Activated gamma-delta T cell treated with anti-CD3 and anti-CD28 coated beads, Interleukin-2, amount 50 U/mL, for 16 hours (primary cell): ENCODE measurements around the gene ATG7.

Experiments used
- DNase-seq: peaks from one replicate; pipeline ENCODE4 v3.0.0-alpha.2; 2020; ENCODE audit warnings: low read depth

ATG7 gene

GRCh38 chr3:11362600-11362999 is 90.4 kb downstream of the ATG7 start:
- no peak for DNase-seq

DNA sequence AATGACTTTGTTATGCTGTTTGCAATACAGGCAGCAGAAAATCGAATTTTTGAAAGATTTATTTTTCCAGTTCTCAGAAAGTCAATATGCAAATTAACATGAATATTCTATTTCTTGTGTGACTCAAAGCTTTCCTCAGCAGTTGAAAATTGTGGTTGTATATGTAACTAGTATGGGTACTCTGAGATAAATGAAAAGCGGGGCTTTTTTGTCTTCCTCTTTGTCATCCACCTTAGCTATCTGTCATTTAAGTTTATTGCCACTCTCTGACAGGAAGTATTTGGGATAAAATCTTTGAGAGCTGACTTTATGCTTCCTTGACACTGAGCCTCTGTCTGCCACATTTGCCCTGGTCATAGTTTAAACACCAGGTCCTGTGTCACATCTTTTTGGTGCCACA is 91.5 kb downstream of the ATG7 start:
- DNase-seq: no peak

DNA sequence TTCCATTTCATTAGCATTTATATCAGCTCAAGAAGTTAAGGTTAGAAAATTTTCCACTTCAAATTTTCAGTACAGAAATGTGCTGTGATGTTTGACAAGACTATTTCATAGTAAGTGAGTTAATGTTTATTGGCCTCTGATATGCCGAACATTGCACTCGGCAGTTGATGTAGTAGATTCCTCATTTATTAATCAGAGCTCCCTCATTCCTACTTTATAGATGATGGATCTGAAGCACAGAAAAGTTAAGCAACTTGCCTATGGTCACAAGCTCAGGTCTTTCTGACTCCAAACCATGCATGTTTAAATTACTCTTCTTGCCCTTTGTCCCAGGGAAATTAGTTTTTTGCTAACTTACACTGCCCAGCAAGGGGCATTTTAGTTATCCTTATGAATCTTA is 92.0 kb downstream of the ATG7 start:
- DNase-seq: no peak

DNA sequence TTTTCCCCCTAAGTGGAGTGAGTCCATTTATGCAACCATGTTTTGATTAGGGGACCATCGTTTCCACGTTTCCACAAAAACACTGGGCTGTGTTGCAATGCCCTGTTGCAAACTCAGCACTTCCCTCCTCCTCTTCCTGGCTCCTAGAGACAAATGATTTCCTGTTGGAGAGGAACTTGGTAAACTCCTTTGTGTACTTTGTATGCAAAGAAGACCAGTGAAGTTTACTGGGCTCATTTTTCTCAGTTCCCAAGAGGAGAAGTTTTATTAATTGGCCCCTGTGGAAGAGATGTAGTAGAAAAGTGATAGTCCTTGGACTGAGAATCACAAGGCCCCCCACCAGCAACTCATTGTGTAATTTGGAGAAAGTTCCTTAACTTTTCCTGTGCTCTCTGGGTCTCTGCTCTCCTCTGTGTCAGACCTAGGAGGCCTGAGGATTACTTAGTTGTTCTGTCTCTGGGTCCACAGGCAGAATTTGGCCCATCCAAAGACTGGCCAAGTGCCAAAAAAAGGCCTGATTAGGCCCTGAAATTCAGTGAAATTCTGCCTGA is 95.0 kb downstream of the ATG7 start:
- no peak for DNase-seq

GRCh38 chr3:11370191-11370590 is 98.0 kb downstream of the ATG7 start:
- no peak for DNase-seq

GRCh38 chr3:11370966-11371365 is 98.8 kb downstream of the ATG7 start:
- DNase-seq: no peak

DNA sequence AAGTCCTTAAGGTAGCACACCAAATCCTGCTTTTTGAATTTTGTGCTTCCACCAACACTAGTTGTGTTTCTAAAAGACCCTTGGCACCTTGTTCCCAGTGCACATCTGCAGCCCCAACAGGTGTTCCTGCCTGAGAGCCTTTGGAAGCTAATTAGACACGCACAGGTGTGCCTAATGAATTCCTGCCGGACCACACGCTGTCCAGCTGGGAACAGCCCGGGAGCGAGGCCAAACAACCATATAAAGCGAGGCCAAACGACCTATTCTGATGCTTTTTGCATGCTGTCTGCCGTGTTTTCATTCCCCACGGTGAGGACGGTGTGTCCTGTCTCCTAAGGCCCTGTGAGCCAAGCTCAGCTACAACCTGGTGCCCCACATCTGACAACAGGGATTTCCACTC is 99.5 kb downstream of the ATG7 start:
- DNase-seq: no peak

DNA sequence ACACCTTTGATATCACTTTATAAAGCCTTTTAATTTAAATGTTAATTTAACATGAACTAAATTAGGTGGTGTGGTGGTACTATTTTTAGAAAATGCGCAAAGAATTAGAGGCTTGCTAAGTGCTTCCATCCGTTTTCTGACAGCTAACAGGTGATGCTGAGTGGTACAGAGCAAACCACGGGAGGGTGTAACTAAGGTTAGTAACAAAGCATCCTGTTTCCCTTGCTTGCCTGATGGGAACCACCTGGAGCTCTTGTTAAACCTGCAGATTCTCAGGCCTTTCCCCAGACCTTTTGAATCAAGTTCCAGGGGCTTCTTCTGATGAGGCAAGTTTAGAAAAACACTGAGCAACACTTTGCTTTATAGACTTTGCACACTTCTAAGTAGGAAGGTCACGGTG is 101.0 kb downstream of the ATG7 start:
- DNase-seq: no peak

GRCh38 chr3:11373654-11374053 is 101.5 kb downstream of the ATG7 start:
- no peak for DNase-seq

DNA sequence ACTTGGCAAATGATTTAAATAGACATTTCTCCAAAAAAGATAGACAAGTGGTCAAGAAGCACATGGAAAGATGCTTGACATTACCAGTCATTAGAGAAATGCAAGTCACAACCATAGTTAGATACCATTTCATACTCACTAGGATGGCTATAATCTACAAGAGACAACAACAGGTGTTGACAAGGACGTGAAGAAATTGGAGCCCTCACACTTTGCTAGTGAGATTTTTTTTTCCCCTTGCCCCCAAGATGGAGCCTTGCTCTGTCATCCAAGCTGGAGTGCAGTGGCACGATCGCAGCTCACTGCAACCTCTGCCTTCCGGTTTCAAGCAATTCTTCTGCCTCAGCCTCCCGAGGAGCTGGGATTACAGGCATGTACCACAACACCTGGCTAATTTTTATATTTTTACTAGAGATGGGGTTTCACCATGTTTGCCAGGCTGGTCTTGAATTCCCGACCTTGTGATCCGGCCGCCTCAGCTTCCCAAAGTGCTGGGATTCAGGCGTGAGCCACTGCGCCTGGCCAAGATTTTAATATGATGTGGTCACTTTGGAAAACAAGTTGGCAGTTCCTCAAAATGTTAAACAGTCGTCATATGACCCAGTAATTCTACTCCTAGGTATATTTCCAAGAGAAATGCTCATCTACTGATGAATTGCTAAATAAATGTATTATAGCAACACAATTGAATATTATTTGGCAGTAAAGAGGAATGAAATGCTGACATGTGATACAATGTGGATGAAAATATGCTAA is 103.3 kb downstream of the ATG7 start:
- DNase-seq: no peak

- no peak for DNase-seq
These were observed 105.5 kb downstream of the ATG7 start for GRCh38 chr3:11377719-11378118.

- DNase-seq: no peak
These were observed 107.1 kb downstream of the ATG7 start for GRCh38 chr3:11379238-11379823.

GRCh38 chr3:11379824-11380701 is 107.9 kb downstream of the ATG7 start:
- DNase-seq: no peak

DNA sequence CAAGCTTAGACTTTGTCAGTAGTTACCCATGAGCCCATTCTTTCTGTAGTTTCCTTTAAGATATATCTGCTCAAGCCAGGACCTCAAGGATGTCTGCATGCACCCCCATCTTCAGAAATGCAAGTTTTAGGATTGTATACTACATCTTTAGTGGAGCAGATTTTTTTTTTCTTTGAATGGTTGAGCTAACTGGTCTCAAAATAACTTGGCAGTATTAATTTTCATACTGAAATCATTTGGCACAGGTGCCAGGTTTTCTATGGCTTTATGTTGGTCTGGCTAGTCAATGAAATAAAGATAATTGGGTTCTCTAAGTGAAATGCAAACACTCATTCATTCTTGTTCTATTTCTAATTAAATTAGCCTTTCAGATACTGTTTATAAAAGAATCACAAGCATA is 108.9 kb downstream of the ATG7 start:
- DNase-seq: no peak

GRCh38 chr3:11381563-11381962 is 109.4 kb downstream of the ATG7 start:
- DNase-seq: no peak

DNA sequence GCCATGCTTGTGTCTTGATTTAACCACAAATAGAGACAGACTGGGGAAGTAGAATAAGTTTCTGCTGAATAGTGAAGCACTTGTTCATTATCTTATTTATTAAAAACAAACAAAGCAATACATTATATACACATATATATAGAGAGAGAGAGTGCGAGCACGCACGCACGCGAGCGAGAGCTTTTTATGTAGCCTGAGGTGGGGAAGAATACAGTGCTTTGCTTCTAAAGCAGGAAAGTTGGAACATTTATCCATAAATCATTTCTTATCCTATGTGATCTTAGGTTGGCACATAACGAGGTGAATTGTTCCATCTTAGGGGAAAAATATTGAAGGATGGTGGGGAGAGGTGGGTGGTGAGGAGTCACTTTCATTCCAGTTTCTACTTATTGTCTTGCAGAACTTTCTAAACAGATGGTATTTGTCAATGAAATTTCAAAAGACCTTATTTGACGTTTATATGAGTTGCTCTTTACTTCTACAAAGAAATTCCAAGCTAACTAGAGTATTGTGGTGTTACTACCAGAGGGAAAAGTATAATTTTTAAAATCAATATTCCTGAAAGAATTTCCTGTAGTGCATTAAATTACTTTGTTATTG is 110.0 kb downstream of the ATG7 start:
- no peak for DNase-seq

- no peak for DNase-seq
These were observed 111.9 kb downstream of the ATG7 start for GRCh38 chr3:11384074-11384473.

- DNase-seq: no peak
These were observed 113.1 kb downstream of the ATG7 start for GRCh38 chr3:11385326-11385725.

GRCh38 chr3:11385891-11386290 is 113.7 kb downstream of the ATG7 start:
- DNase-seq: no peak

- no peak for DNase-seq
These were observed 114.4 kb downstream of the ATG7 start for GRCh38 chr3:11386465-11387113.

- no peak for DNase-seq
These were observed 117.4 kb downstream of the ATG7 start for GRCh38 chr3:11389386-11390268.
